ENCODE results near the gene HMGCS2. TPM values are rescaled to one million over a fixed set of nuclear protein-coding genes. Genes with fewer than 3 reads are reported as not detected.

The HMGCS2 gene
- total RNA-seq, 1 donor from 2014 or later = 105 TPM

DNA sequence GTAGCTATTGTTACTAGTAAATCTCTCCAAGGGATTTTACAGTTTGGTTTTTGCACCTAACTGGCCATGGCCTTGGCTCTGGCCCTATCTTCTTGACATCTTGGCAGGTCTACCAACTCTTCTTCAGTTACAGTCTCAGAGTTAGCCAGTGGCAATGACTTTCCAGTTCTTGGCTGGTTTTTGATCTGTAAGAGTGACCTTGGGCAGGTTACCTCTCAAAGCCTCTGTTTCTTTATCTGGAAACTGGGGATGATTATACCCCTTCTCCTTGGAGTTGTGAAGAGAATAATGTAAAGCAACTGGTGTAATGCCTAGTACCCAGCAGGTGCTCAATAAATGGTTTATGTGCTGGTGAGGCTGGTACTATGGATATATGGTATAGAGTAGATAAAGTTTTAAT is 50.3 kb downstream of the HMGCS2 start:
- H3K27ac Mint-ChIP-seq = peak overlapping the region; percentile 94
- TF ChIP-seq, protein P1, sequence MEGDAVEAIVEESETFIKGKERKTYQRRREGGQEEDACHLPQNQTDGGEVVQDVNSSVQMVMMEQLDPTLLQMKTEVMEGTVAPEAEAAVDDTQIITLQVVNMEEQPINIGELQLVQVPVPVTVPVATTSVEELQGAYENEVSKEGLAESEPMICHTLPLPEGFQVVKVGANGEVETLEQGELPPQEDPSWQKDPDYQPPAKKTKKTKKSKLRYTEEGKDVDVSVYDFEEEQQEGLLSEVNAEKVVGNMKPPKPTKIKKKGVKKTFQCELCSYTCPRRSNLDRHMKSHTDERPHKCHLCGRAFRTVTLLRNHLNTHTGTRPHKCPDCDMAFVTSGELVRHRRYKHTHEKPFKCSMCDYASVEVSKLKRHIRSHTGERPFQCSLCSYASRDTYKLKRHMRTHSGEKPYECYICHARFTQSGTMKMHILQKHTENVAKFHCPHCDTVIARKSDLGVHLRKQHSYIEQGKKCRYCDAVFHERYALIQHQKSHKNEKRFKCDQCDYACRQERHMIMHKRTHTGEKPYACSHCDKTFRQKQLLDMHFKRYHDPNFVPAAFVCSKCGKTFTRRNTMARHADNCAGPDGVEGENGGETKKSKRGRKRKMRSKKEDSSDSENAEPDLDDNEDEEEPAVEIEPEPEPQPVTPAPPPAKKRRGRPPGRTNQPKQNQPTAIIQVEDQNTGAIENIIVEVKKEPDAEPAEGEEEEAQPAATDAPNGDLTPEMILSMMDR (IDR thresholded peaks at IDR 0.05; ENCODE audit: unreplicated experiment) = no peak
- H3K36me3 Mint-ChIP-seq (ENCODE audit: insufficient read depth) = peaks cover 34% of the 10 kb centered on the region
- DNase-seq (ENCODE audit: low spot score, unreplicated experiment) = no peak
- no peaks in the 10 kb centered on the region for H3K9me3 Mint-ChIP-seq (ENCODE audit: low read depth)
- no peaks in the 10 kb centered on the region for H3K27me3 Mint-ChIP-seq
- peaks cover 87% of the 10 kb centered on the region for H3K4me1 Mint-ChIP-seq (ENCODE audit: low read depth)
- no peak overlapping the region for H3K4me3 Mint-ChIP-seq (ENCODE audit: low read depth)

- Mint-ChIP-seq H3K9me3 (ENCODE audit: low read depth) (no peaks in the 10 kb centered on the region), H3K27ac (peak overlapping the region; percentile 93), H3K4me1 (ENCODE audit: low read depth) (peaks cover 64% of the 10 kb centered on the region), H3K4me3 (ENCODE audit: low read depth) (peak overlapping the region; percentile 66), H3K27me3 (no peaks in the 10 kb centered on the region), H3K36me3 (ENCODE audit: insufficient read depth) (peaks cover 9% of the 10 kb centered on the region)
- DNase-seq (ENCODE audit: low spot score, unreplicated experiment) = no peak
- TF ChIP-seq, protein P1 (IDR thresholded peaks at IDR 0.05; ENCODE audit: unreplicated experiment) = no peak
Observed at GRCh38 chr1:119715542-119715941, 53.2 kb downstream of the HMGCS2 start.

- peaks cover 56% of the 10 kb centered on the region for H3K4me1 Mint-ChIP-seq (ENCODE audit: low read depth)
- TF ChIP-seq, protein P1 (IDR thresholded peaks at IDR 0.05; ENCODE audit: unreplicated experiment) = no peak
- no peak for DNase-seq (ENCODE audit: low spot score, unreplicated experiment)
- no peaks in the 10 kb centered on the region for H3K9me3 Mint-ChIP-seq (ENCODE audit: low read depth)
- H3K36me3 Mint-ChIP-seq (ENCODE audit: insufficient read depth) = peaks cover 3% of the 10 kb centered on the region
- H3K4me3 Mint-ChIP-seq (ENCODE audit: low read depth) = peak overlapping the region; percentile 97
- H3K27ac Mint-ChIP-seq = peak overlapping the region; percentile 97
- no peaks in the 10 kb centered on the region for H3K27me3 Mint-ChIP-seq
Observed at GRCh38 chr1:119714583-119714982, 54.1 kb downstream of the HMGCS2 start.

DNA sequence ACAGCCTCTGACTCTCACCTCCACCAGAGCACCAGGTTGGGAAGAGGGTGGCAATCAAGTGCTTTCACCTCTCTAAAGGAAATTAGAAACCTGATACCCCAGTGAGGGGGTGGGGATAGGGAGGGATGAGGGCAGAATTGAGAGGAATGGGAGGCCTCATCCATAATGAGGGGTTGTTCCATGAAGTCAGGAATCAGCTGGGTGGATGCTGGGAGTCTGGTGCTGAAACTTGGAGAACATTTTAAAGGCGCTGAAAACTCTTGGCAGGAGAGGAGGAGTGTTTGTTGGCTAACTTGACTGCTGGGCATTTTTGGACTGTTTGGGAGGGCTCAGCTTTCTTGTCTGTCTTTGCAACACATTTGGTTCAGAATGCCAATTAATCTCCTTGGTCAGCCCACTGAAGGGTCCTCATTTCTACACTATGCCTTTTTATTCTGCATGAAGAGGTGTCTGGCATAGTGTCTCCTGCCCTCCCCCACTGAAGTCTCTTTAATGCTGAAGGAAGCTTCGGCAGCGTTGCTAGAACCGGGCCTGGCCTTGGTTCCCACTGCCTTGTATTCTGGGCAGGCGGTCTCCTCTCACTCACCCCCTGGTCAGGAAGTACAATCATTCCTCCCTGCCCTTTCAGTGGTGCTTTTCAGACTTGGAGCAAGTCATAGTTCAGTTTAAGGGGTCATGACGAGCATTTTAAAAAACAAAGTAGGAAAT is 54.8 kb downstream of the HMGCS2 start:
- DNase-seq (ENCODE audit: low spot score, unreplicated experiment) = no peak
- Mint-ChIP-seq H3K27me3 (no peaks in the 10 kb centered on the region), H3K4me3 (ENCODE audit: low read depth) (peak overlapping the region; percentile 97), H3K4me1 (ENCODE audit: low read depth) (peaks cover 50% of the 10 kb centered on the region), H3K27ac (peak overlapping the region; percentile 97), H3K36me3 (ENCODE audit: insufficient read depth) (peaks cover 3% of the 10 kb centered on the region), H3K9me3 (ENCODE audit: low read depth) (no peaks in the 10 kb centered on the region)
- TF ChIP-seq, protein P1 (IDR thresholded peaks at IDR 0.05; ENCODE audit: unreplicated experiment) = no peak

DNA sequence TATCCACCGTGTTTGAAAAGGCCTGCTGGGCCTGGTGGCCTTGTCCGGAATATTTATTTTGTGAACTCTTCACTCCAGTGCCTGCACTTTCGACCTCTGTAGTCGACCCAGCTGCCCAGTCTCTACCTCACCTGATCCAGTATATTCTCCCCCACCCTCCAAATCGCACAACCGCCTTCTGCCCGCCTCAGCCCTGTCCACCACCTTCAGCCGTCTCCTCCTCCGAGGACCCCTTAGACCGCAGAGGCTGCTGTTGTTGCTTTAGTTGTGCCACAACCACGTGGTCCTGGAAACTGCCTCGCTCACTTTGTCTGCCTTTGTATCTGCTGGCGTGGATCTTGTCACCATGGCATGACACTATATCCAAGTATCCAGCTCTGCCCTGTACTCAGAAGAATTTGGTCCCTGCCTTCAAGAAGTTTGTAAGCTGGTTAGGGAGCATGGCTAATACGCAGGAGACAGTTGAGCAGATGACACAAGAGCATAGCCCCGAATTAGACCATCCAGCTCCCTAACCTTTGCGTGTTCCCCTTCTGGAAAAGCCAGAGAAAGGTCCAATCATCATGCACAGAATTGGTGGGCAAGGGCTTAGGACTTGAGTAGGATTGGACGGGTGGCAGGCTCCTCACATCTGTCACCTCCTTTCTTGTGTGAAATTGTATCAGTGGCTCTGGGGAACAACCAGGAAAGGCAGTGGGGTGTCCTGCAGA is 55.5 kb downstream of the HMGCS2 start:
- TF ChIP-seq, protein P1 (IDR thresholded peaks at IDR 0.05; ENCODE audit: unreplicated experiment) = no peak
- DNase-seq (ENCODE audit: low spot score, unreplicated experiment) = no peak
- peaks cover 43% of the 10 kb centered on the region for H3K4me1 Mint-ChIP-seq (ENCODE audit: low read depth)

More for the DNA sequence above, 55.5 kb downstream of the HMGCS2 start:
- H3K27ac Mint-ChIP-seq = peak overlapping the region; percentile 97
- H3K4me3 Mint-ChIP-seq (ENCODE audit: low read depth) = peak overlapping the region; percentile 97
- H3K27me3 Mint-ChIP-seq = no peaks in the 10 kb centered on the region
- H3K9me3 Mint-ChIP-seq (ENCODE audit: low read depth) = no peaks in the 10 kb centered on the region
- H3K36me3 Mint-ChIP-seq (ENCODE audit: insufficient read depth) = peaks cover 3% of the 10 kb centered on the region
